GM18508 (cell line): ENCODE results near the gene RDH16.
"Not testable (repeated sequence)": the region's sequence is repeated elsewhere in the genome, so short reads cannot be mapped to it uniquely, and the experiment has no call there.

Source experiments
- ATAC-seq: cut with Tn5 transposase; IDR thresholded peaks from one replicate; pipeline ENCODE4 v1.9.1; 2021; ENCODE audit warnings: moderate number of reproducible peaks; ENCODE audit not compliant: insufficient read depth, unreplicated experiment

RDH16 gene

DNA sequence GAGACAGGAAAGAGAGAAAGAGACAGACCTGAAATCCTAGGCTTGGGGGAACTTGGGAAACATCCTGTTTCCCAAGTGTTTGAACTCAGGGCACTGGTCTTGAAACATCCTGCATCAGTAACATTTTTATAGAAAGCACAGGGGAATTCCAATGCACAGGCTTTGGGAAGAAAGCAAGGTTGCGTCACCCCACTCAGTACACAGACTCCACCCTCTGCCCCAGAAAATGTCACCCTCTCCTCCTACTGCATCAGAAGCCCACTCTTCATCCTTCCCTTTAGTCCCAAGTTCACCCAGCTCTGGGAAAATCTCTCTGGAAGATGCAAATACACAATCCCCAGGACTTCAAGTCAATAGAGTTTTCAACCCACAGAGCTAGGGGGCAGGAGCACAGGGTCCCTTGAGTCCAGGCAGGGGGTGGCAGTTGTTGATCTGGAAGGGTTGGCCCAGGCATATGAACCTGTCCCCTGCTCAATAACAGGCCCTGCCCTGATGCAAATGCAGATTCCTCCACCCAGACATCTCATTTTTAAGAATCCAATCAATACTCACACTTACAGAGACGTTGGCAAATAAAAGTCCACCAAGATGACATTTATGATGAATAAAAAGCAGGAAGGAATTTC, 1.7 kb downstream of the RDH16 start:
- no peak for ATAC-seq

DNA sequence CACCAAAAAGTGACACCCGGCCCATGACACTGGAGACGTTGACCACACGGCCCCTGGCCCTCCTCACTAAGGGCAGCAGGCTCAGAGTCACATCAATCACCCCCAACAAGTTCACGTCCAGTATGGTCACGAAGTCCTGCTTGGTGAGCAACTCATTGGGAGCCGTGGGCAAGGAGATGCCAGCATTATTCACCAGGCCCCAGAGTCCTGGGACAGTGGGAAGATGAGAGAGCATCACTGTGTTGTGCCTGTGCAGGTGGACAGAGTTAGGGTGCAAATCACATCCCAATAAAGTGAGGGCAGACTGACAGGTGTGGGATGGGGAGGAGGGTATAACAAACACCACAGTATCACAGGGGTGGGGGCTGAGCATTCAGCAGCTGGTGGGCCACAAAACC, 2.5 kb downstream of the RDH16 start:
- no peak for ATAC-seq

- no peak for ATAC-seq
Observed at GRCh38 chr12:56954057-56954957, 3.1 kb downstream of the RDH16 start.

DNA sequence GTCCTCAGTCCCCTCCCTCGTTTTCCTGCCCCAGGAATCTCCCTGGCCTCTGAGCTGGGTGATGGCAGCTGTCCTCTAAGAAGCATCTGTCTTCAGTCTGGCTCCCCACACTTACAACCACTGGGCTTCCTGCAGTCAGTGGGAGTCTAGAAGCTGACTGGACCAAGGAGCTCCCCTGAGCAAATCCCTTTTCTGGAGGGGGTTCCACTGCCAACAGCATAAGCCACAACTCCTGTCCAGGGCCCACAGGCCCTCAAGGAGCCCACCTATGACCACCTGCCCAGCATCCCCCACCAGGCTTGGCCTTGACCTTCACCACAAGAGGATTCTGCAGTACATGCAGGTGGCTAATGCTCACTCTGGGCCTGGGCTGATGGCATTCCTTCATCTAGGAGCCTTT, 4.1 kb downstream of the RDH16 start:
- no peak for ATAC-seq

DNA sequence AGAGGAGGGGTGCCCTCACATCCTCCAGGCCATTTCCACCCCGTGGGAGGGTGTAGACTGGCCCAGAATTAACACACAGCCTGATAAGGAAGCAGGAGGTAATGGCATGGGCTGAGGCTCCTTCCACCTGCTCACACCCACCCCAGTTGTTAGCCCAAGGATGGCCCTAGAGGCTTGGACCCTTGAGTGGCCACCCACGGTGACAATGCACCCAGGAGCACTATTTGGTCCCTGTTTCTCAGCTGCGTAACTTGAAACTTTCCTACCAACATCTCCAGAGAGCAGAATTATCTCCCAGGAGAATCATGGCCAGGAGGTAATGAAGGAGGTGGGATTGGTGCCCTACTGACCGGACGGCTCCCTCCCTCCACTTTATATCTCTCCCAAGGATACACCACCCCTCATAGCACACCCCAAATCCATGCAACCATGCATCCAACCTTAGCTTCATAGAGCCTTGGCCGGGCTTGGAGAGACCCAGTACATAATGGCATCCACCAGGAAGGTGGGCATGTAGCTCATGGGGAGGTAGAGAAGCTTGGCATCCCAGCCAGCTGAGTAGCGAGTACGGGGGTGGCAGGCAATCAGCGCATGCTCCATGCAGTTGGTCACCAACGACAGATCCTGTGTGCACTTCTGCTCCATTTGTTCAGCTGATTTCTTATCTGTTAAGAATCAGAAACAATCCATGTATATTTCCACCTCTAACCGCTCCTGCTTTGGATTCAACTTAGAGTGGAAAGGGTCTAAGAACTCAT, 5.6 kb downstream of the RDH16 start:
- no peak for ATAC-seq

GRCh38 chr12:56948881-56949280, 8.5 kb downstream of the RDH16 start:
- no peak for ATAC-seq

DNA sequence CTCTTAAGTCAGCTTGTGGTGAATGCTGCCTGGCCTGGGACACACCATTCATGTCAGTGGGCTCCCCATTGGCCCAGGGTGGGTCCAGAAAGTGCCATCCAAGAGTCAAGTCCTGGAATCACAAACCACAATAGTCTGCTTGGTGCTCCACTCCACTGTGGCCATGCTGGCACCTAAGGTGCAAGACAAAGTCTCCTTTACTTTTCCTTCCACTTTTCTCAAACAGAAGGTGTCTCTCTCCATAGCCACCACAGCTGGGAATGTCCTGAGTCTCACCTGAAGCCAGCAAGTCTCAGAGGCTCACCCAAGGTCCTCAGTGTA, 9.0 kb downstream of the RDH16 start:
- no peak for ATAC-seq

DNA sequence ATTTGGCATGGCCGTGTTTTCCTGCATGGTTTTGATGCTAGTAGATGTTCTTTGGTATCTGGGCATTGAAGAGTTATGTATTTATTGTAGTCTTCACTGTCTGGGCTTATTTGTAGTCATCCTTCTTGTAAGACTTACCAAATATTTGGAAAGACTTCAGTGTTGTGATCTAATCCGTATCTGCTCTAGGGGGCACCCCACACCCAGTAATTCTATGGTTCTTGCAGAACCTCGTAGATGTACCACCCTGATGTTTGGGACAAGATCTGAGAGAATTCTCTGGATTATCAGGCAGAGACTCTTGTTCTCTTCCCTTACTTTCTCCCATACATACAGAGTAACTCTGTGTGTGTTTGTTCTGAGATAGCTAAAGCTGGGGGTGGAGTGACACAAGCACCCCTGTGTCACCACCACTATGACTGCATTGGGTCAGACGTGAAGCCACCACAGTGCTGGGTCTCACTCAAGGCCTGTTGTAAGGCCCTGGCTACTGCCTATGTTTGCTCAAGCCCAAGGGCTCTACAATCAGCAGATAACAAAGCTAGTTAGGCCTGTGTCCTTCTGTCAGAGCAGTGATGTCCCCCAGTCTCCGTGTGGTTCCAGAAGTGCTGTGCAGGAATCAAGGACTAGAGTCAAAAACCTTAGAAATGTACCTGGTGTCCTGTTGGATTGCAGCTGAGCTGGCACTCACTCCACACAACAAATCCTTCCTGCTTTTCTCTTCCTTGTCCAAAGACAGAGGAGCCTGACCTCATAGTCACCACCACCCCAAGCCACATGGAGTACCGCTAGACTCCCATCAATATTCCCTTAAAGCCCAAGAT, 9.6 kb downstream of the RDH16 start:
- ATAC-seq = no peak

DNA sequence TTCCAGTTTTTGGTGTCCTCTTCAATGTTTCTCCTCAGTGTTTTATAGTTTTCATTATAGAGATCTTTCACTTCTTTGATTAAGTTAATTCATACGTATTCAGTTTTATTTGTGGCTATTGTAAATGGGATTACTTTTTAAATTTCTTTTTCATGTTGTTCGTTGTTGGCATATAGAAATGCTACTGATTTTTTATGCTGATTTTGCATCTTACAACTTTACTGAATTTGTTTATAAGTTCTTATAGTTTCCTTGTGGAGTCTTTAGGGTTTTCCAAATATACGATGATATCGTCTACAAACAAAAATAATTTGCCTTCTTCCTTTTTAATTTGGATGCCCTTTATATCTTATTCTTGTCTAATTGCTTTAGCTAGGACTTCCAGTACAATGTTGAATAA, 13.5 kb downstream of the RDH16 start:
- ATAC-seq = no peak

DNA sequence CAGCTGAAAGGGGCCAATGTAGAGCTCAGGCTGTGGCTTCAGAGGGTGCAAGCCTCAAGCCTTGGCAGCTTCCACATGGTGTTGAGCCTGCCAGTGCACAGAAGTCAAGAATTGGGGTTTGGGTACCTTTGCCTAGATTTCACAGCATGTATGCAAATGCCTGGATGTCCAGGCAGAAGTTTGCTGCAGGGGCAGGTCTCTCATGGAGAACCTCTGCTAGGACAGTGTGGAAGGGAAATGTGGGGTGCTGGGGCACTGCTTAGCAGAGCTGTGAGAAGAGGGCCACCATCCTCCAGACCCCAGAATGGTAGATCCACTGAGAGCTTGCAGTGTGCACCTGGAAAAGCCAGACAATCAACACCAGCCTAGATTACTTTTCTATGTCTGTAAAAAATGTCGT, 14.0 kb downstream of the RDH16 start:
- ATAC-seq = not testable (repeated sequence)

DNA sequence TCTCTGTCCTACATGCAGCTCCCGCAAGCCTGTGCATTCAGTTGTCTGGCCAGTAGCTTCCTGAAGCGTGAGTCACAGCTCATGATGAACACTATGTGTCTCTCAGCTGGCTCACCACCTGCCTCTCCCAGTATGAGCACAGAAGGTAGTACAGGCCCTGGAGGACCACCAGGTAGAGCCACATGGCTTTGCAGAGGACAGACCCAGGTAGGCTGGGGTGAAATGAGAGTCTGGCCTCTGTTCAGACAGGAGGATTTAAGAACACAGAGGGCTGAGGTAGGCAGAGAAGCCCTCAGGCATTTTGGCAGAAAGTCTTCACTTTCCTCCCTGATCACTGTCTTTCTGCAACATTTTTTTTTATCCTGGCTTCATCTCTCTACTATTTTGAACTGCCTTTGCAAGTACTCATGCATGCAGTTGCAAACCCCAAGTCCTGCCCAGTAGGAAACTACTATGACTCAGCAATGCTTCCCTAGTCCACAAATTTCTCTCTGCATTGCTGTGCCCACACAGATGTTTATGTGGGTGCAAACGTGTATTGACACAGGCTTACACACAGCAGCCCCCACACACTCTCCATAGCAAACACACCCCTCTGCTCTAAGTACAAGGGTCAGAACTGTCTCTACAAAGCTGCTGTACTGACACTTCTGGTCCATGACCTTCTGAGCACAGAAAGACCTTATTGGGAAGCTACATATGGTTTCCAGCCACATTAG, 15.9 kb downstream of the RDH16 start:
- ATAC-seq = no peak

DNA sequence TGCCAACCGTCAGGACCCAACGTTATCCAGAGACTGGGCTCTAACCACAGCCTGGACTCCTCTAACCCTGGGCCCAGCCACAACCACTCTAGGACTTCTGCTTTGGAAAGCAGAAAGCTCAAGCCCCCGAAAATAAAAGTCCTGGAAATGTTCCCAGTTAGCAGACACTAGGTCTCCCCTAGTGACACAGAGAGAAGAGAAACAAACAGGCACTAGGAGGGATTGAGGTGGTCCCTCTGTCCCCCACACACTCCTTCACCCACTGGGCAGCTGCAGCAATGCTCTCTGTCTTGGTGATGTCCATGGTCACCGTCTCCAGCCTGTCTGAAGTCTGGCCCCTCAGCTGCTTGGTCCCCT, 16.5 kb downstream of the RDH16 start:
- ATAC-seq = not testable (repeated sequence)

DNA sequence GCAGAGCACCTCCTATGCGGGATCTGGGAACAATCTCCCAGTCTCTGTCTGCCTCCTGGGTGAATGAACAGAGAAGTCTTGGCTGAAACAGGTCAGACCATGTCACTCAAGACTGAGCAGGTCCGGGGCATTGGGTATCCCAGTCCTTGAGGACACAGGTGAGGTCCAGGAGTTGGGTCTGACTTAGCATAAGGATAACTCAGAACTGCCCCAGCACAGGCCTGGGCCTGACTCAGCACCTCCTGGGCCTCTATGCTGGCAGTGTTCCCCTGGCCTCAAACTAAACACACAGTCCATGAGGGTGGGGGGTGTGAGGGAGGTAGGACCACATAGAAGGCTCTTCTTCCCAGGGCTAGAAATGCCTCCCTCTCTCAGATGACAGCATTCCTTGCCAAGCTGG, 21.7 kb downstream of the RDH16 start:
- no peak for ATAC-seq

GRCh38 chr12:56935157-56935556, 22.3 kb downstream of the RDH16 start:
- no peak for ATAC-seq

GRCh38 chr12:56933826-56934625, 23.4 kb downstream of the RDH16 start, which contains the start of gene SDR9C7:
SDR9C7 (minus strand) TSS chr12:56934408; CDS start chr12:56934261, 147 bp downstream.
- ATAC-seq = no peak

DNA sequence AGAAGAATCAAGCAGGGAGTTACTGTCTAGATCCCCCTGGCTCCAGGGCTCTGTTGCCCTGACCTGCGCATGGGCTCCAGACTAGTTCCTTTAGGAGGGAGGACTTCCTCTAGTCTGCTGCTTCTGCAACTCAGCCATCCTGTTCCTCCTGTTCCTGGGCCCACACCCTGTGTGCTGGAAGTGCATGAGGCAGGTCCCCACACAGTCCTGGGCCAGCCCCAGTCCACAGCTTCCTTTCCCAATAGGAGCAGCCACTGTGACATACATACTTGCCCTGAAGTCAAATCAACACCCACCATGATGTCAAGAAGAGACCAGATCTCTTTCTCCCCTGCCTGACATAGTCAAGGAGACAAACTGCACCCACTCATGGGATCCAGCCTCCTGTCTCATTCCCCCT, 24.5 kb downstream of the RDH16 start:
- no peak for ATAC-seq

GRCh38 chr12:56932146-56932545, 25.3 kb downstream of the RDH16 start:
- no peak for ATAC-seq

DNA sequence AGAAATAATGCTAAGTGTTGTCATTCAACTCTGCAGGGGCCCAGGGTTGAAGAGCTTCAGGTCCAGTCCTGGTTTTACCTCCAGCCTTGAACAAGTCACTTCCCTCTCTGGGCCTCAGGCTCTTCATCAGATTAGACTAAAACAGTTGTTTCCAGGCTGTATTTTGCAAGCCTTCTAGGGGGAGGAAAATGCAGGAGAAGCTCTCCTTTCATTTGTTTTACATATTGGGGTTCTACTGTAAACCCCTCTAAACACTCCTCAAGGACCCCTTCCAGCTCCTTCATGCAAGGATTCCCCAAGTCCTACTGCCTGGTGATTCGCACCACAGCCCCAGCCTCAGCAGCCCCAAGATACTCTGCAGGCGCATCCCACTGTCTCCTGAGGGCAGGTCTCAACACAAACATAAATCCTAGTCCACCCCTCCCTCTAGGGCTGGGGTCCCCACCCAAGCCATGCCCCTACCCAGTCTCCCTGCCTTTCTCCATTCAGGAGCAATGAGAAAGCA, 25.9 kb downstream of the RDH16 start:
- ATAC-seq = no peak

GRCh38 chr12:56930241-56930640, 27.2 kb downstream of the RDH16 start:
- no peak for ATAC-seq
